Measurements from ENCODE around the gene SGMS1. TPM values are rescaled to one million over a fixed set of nuclear protein-coding genes. Genes with fewer than 3 reads are reported as not detected.

SGMS1 gene
- total and polyA plus RNA-seq, 2 donors (not counting 1 experiment from before 2014, with no cell fraction given) = 10.0 to 43.5 TPM

DNA sequence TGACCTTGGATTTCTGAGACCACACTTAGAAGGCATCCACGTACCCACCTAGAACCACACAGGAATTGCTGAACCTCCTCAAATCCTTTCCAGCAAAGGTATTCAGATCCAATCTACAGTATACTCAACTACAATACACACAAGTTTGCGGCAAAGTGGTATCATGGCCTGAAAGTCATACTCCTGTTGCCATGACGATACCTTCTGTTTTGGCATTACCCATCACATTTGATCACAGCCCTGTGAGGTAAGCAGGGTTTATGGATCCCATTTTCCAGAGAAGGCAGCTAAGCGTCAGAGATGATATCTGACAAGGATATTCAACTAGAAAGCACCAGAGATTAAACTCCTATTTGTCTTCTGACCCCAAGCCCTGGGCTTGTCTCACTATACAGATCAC lies 32.8 kb downstream of the SGMS1 start:
- intact Hi-C loops (cut with micrococcal nuclease) = no loop called here
- DNase-seq (no peak), ATAC-seq (ENCODE audit: low read depth) (no peak)
- Histone ChIP-seq H3K27ac (ENCODE audit: low read length in 2 of 2) (no peak overlapping the region), H3K9me3 (ENCODE audit: control extremely low read depth in 1 of 3, control insufficient read depth in 2 of 3, insufficient read depth in 1 of 3, low read length in 2 of 3) (no peaks in the 10 kb centered on the region), H3K4me1 (ENCODE audit: control insufficient read depth in 2 of 2, insufficient read depth in 2 of 2, low read length in 2 of 2) (no peaks in the 10 kb centered on the region), H3K79me2 (ENCODE audit: control insufficient read depth, insufficient read depth, low read length) (peaks cover 66% of the 10 kb centered on the region), H4K20me1 (ENCODE audit: control insufficient read depth, insufficient read depth, low read length, poor library complexity, severe bottlenecking) (peaks cover 40% of the 10 kb centered on the region), H3K27me3 (replicated peaks in 1 of 4; ENCODE audit: control extremely low read depth in 1 of 4, control insufficient read depth in 3 of 4, insufficient read depth in 4 of 4, low read length in 3 of 4) (no peaks in the 10 kb centered on the region), H3K4me2 (replicated peaks; ENCODE audit: low read depth, low read length, poor library complexity, severe bottlenecking) (no peak overlapping the region), H2AFZ (ENCODE audit: insufficient read depth, low read depth, low read length, poor library complexity, severe bottlenecking) (no peak overlapping the region), H3K4me3 (ENCODE audit: control extremely low read depth in 1 of 5, extremely low read depth in 1 of 5, insufficient read depth in 1 of 5, low read depth in 2 of 5, low read length in 4 of 5) (no peak overlapping the region), H3K36me3 (replicated peaks in 1 of 2; ENCODE audit: control extremely low read depth in 1 of 2, control insufficient read depth in 1 of 2, extremely low read depth in 1 of 2, insufficient read depth in 2 of 2, low read length in 1 of 2) (peaks cover 0 to 27% of the 10 kb centered on the region in 2 experiments), H3K9ac (ENCODE audit: low read length) (no peak overlapping the region)
- Mint-ChIP-seq H3K27me3 (no peaks in the 10 kb centered on the region), H3K27ac (no peak overlapping the region), H3K4me1 (peaks cover 5% of the 10 kb centered on the region), H3K4me3 (no peak overlapping the region), H3K9me3 (ENCODE audit: insufficient read depth) (no peaks in the 10 kb centered on the region)
- WGBS (ENCODE audit: insufficient coverage) = 100% methylated on average over 2 of the region's 4 CpGs
- ChIA-PET CTCF (no interaction called here), POLR2A (no interaction called here)
- no peak for TF ChIP-seq EZH2 (IDR thresholded peaks at IDR 0.05; ENCODE audit: borderline replicate concordance, insufficient read depth, low read depth, low read length, poor library complexity, severe bottlenecking)
- TF ChIP-seq, protein P1, sequence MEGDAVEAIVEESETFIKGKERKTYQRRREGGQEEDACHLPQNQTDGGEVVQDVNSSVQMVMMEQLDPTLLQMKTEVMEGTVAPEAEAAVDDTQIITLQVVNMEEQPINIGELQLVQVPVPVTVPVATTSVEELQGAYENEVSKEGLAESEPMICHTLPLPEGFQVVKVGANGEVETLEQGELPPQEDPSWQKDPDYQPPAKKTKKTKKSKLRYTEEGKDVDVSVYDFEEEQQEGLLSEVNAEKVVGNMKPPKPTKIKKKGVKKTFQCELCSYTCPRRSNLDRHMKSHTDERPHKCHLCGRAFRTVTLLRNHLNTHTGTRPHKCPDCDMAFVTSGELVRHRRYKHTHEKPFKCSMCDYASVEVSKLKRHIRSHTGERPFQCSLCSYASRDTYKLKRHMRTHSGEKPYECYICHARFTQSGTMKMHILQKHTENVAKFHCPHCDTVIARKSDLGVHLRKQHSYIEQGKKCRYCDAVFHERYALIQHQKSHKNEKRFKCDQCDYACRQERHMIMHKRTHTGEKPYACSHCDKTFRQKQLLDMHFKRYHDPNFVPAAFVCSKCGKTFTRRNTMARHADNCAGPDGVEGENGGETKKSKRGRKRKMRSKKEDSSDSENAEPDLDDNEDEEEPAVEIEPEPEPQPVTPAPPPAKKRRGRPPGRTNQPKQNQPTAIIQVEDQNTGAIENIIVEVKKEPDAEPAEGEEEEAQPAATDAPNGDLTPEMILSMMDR (IDR thresholded peaks at IDR 0.05) = no peak

DNA sequence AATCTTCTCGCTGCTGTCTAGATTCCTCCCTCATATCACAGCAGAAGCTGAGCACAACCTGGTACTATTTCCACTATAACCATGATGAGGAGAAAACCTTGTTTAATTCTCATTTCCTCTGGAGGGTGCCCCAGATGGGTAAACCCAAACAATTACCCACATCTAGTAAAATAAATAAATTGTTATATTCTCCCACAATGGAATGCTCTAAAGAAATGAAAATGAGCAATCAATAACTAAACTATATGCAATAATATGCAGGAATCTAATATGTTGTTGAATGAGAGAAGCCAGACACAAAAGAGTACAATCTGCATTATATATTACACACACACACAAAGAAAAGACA lies 37.0 kb downstream of the SGMS1 start:
- Histone ChIP-seq H3K36me3 (replicated peaks in 1 of 2; ENCODE audit: control extremely low read depth in 1 of 2, control insufficient read depth in 1 of 2, extremely low read depth in 1 of 2, insufficient read depth in 2 of 2, low read length in 1 of 2) (peaks cover 0 to 30% of the 10 kb centered on the region in 2 experiments), H3K4me2 (replicated peaks; ENCODE audit: low read depth, low read length, poor library complexity, severe bottlenecking) (no peak overlapping the region), H3K27me3 (replicated peaks in 1 of 4; ENCODE audit: control extremely low read depth in 1 of 4, control insufficient read depth in 3 of 4, insufficient read depth in 4 of 4, low read length in 3 of 4) (no peaks in the 10 kb centered on the region), H3K4me1 (ENCODE audit: control insufficient read depth in 2 of 2, insufficient read depth in 2 of 2, low read length in 2 of 2) (no peaks in the 10 kb centered on the region), H3K9me3 (ENCODE audit: control extremely low read depth in 1 of 3, control insufficient read depth in 2 of 3, insufficient read depth in 1 of 3, low read length in 2 of 3) (no peaks in the 10 kb centered on the region), H3K79me2 (ENCODE audit: control insufficient read depth, insufficient read depth, low read length) (peaks cover 47% of the 10 kb centered on the region), H2AFZ (ENCODE audit: insufficient read depth, low read depth, low read length, poor library complexity, severe bottlenecking) (no peak overlapping the region), H3K4me3 (ENCODE audit: control extremely low read depth in 1 of 5, extremely low read depth in 1 of 5, insufficient read depth in 1 of 5, low read depth in 2 of 5, low read length in 4 of 5) (no peak overlapping the region), H4K20me1 (ENCODE audit: control insufficient read depth, insufficient read depth, low read length, poor library complexity, severe bottlenecking) (peaks cover 12% of the 10 kb centered on the region), H3K9ac (ENCODE audit: low read length) (no peak overlapping the region), H3K27ac (ENCODE audit: low read length in 2 of 2) (no peak overlapping the region)
- DNase-seq (no peak), ATAC-seq (ENCODE audit: low read depth) (no peak)
- Mint-ChIP-seq H3K4me3 (no peak overlapping the region), H3K4me1 (peaks cover 27% of the 10 kb centered on the region), H3K27me3 (no peaks in the 10 kb centered on the region), H3K27ac (no peak overlapping the region), H3K9me3 (ENCODE audit: insufficient read depth) (no peaks in the 10 kb centered on the region)
- ChIA-PET POLR2A (no interaction called here), CTCF (no interaction called here)
- 100% methylated on average over 1 of the region's 1 CpG for WGBS (ENCODE audit: insufficient coverage)
- TF ChIP-seq, protein P1 (IDR thresholded peaks at IDR 0.05) = no peak
- no peak for TF ChIP-seq EZH2 (IDR thresholded peaks at IDR 0.05; ENCODE audit: borderline replicate concordance, insufficient read depth, low read depth, low read length, poor library complexity, severe bottlenecking)
- intact Hi-C loops (cut with micrococcal nuclease) = no loop called here
